ENCODE measurements around the gene SMC5.

SMC5 gene

GRCh38 chr9:70389621-70390266 is 131.0 kb downstream of the SMC5 start:
- H3K4me1 ChIP-seq: peaks cover 1% of the 10 kb centered on the region; the same call in 1 of the 2 replicates
- no peak for DNase-seq
- TF ChIP-seq, protein P1, sequence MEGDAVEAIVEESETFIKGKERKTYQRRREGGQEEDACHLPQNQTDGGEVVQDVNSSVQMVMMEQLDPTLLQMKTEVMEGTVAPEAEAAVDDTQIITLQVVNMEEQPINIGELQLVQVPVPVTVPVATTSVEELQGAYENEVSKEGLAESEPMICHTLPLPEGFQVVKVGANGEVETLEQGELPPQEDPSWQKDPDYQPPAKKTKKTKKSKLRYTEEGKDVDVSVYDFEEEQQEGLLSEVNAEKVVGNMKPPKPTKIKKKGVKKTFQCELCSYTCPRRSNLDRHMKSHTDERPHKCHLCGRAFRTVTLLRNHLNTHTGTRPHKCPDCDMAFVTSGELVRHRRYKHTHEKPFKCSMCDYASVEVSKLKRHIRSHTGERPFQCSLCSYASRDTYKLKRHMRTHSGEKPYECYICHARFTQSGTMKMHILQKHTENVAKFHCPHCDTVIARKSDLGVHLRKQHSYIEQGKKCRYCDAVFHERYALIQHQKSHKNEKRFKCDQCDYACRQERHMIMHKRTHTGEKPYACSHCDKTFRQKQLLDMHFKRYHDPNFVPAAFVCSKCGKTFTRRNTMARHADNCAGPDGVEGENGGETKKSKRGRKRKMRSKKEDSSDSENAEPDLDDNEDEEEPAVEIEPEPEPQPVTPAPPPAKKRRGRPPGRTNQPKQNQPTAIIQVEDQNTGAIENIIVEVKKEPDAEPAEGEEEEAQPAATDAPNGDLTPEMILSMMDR (IDR thresholded peaks at IDR 0.05; ENCODE audit: low read depth, low read length): no peak
- H3K9me3 ChIP-seq: no peaks in the 10 kb centered on the region
- no peak overlapping the region for H3K4me3 ChIP-seq (ENCODE audit: low read depth, low read length)
- H3K36me3 ChIP-seq: no peaks in the 10 kb centered on the region
- no peaks in the 10 kb centered on the region for H3K27me3 ChIP-seq

GRCh38 chr9:70390933-70391341 is 132.2 kb downstream of the SMC5 start:
- H3K9me3 ChIP-seq: no peaks in the 10 kb centered on the region
- no peak for DNase-seq
- no peak overlapping the region for H3K4me3 ChIP-seq (ENCODE audit: low read depth, low read length)
- H3K36me3 ChIP-seq: no peaks in the 10 kb centered on the region
- H3K4me1 ChIP-seq: no peaks in the 10 kb centered on the region; the same call in 1 of the 2 replicates
- H3K27me3 ChIP-seq: no peaks in the 10 kb centered on the region
- TF ChIP-seq, protein P1 (IDR thresholded peaks at IDR 0.05; ENCODE audit: low read depth, low read length): no peak

DNA sequence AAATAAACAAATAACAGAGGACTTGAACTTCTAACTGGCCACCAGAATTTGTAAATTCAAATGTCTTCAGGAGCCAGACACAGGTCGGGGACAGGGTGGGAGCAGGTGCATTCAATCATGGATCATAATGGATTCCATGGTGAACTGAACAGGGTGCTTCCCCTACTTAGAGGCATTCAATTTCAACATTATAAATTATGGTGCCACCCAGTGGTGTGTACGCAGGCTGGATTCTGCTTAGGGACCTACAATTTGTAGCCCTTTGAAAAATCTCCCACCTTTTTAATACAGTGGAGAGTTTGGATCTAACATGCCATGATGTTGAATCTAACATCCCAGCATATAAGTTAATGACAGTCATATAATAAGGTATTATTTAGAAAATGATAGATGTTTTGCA is 133.4 kb downstream of the SMC5 start:
- TF ChIP-seq, protein P1 (IDR thresholded peaks at IDR 0.05; ENCODE audit: low read depth, low read length): peak; percentile 59
- no peak overlapping the region for H3K4me3 ChIP-seq (ENCODE audit: low read depth, low read length)
- peak; percentile 22 for DNase-seq
- H3K27me3 ChIP-seq: no peaks in the 10 kb centered on the region
- no peaks in the 10 kb centered on the region for H3K36me3 ChIP-seq
- no peaks in the 10 kb centered on the region for H3K9me3 ChIP-seq
- H3K4me1 ChIP-seq: no peaks in the 10 kb centered on the region; the same call in 1 of the 2 replicates

DNA sequence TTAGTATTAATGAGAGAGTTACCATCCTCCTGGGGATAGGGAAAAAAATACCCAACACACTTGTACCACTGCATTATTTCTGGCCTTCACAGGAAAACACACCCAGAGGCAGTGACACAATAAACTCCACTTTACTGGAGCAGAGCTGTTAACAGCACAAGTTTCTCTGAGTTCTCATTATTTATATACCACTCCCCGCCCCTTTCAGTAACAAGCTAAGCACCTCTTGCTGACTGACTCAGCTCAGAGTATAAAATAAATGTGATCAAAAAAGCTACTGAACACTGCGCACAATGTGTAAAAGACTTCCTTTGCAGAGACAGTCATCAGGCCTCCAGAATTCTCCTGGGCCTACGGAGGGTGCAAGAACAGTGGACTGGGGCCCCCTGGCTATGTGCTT is 134.1 kb downstream of the SMC5 start:
- H3K4me1 ChIP-seq: no peaks in the 10 kb centered on the region; the same call in 1 of the 2 replicates
- no peak overlapping the region for H3K4me3 ChIP-seq (ENCODE audit: low read depth, low read length)
- H3K36me3 ChIP-seq: no peaks in the 10 kb centered on the region
- TF ChIP-seq, protein P1 (IDR thresholded peaks at IDR 0.05; ENCODE audit: low read depth, low read length): no peak
- H3K27me3 ChIP-seq: no peaks in the 10 kb centered on the region
- no peak for DNase-seq
- H3K9me3 ChIP-seq: no peaks in the 10 kb centered on the region

DNA sequence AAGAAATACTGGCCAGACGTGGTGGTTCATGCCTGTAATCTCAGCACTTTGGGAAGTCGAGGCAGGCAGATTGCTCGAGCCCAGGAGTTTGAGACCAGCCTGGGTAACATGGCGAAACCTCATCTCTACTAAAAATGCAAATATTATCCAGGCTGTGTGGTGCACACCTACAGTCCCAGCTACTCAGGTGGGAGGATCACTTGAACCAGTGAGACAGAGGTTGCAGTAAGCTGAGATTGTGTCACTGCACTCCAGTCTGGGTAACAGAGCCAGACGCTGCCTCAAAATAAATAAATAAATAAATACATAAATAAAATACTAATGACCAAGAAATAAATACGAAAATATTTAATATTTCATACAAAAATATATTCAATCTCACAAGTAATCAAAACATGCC is 136.9 kb downstream of the SMC5 start:
- no peak for DNase-seq
- no peak overlapping the region for H3K4me3 ChIP-seq (ENCODE audit: low read depth, low read length)
- H3K9me3 ChIP-seq: no peaks in the 10 kb centered on the region
- peaks cover 10% of the 10 kb centered on the region for H3K4me1 ChIP-seq
- H3K36me3 ChIP-seq: no peaks in the 10 kb centered on the region
- TF ChIP-seq, protein P1 (IDR thresholded peaks at IDR 0.05; ENCODE audit: low read depth, low read length): no peak
- no peaks in the 10 kb centered on the region for H3K27me3 ChIP-seq

DNA sequence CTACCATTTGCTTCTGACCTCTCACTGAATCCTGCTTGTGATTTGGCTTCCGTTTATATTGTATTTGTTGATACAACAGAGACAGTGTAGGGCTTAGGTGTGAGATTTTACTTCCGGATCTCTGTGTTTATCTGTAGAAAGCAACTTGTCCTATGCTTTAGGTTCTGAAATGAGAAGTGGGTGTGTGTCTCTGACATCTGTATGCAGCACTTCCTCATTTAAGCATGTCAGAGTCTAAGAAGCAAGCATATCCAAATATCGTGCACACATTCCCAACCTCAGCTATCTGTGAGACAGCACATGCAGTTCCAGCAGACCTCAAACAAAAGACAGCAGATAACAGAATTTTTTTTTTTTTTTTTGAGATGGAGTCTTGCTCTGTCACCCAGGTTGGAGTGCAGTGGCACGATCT is 139.4 kb downstream of the SMC5 start:
- no peaks in the 10 kb centered on the region for H3K9me3 ChIP-seq
- peaks cover 10% of the 10 kb centered on the region for H3K4me1 ChIP-seq
- no peaks in the 10 kb centered on the region for H3K36me3 ChIP-seq
- TF ChIP-seq, protein P1 (IDR thresholded peaks at IDR 0.05; ENCODE audit: low read depth, low read length): no peak
- H3K27me3 ChIP-seq: no peaks in the 10 kb centered on the region
- no peak overlapping the region for H3K4me3 ChIP-seq (ENCODE audit: low read depth, low read length)
- DNase-seq: no peak
